Natural killer cell (primary cell): ENCODE measurements around the gene WFIKKN1. TPM values are rescaled to one million over a fixed set of nuclear protein-coding genes. Genes with fewer than 3 reads are reported as not detected.

Source experiments
- ATAC-seq, 3 donors: fragments of 150-1000 bp in 2 of 3; fragments of 200-7000 bp in 1 of 3; cut with Tn5 transposase; 1 replicate in 1 of 3; 2 replicates in 2 of 3; pipeline ENCODE4 v1.10.0; 2021; ENCODE audit warnings: mild to moderate bottlenecking in 2 of 3, moderate library complexity in 2 of 3
- DNase-seq, 2 donors: peaks; one replicate each; pipeline versions ENCODE4 v3.0.0 to v3.0.0-alpha.2; 2013 to 2021; ENCODE audit warnings: mixed read lengths in 1 of 2
- H3K27ac ChIP-seq: one replicate; pipeline ENCODE4 v1.5.1; 2013; ENCODE audit warnings: mild to moderate bottlenecking, low read length
- H3K27me3 ChIP-seq: one replicate; pipeline ENCODE4 v1.6.1; 2013; ENCODE audit warnings: low read length; ENCODE audit not compliant: control insufficient read depth, insufficient read depth
- H3K36me3 ChIP-seq: one replicate; pipeline ENCODE4 v1.6.1; 2013; ENCODE audit warnings: low read length; ENCODE audit not compliant: control insufficient read depth, insufficient read depth
- H3K4me1 ChIP-seq: one replicate; pipeline ENCODE4 v1.6.1; 2013; ENCODE audit warnings: low read length; ENCODE audit not compliant: control insufficient read depth, insufficient read depth
- H3K4me3 ChIP-seq: one replicate; pipeline ENCODE4 v1.5.1; 2013; ENCODE audit warnings: low read length
- H3K9me3 ChIP-seq: one replicate; pipeline ENCODE4 v1.6.1; 2013; ENCODE audit warnings: low read length; ENCODE audit not compliant: control insufficient read depth, insufficient read depth
- H3K27ac Mint-ChIP-seq, 2 donors: one replicate each; pipeline ENCODE4 v1.8.0; 2022; ENCODE audit warnings: mild to moderate bottlenecking in 2 of 2, mixed read lengths in 2 of 2, moderate library complexity in 1 of 2
- H3K27me3 Mint-ChIP-seq, 2 donors: one replicate each; pipeline ENCODE4 v1.8.0; 2022; ENCODE audit warnings: low read depth in 2 of 2, mixed read lengths in 2 of 2
- H3K36me3 Mint-ChIP-seq: one replicate; pipeline ENCODE4 v1.8.0; 2022; ENCODE audit warnings: mixed read lengths
- H3K4me1 Mint-ChIP-seq, 2 donors: one replicate each; pipeline ENCODE4 v1.8.0; 2022; ENCODE audit warnings: mixed read lengths in 2 of 2
- H3K4me3 Mint-ChIP-seq: one replicate; pipeline ENCODE4 v1.8.0; 2022; ENCODE audit warnings: mild to moderate bottlenecking, moderate library complexity, mixed read lengths
- H3K9me3 Mint-ChIP-seq, 2 donors: one replicate each; pipeline ENCODE4 v1.8.0; 2022; ENCODE audit warnings: mixed read lengths in 2 of 2
- CTCF ChIP-seq: fragments of 200-600 bp; IDR thresholded peaks from one replicate; pipeline ENCODE4 v1.8.0; 2022; ENCODE audit warnings: antibody characterized with exemption
- WGBS: methylation state at CpG from one replicate; pipeline ENCODE4 v1.1.7; 2013; ENCODE audit warnings: missing lambda C conversion rate; ENCODE audit not compliant: insufficient coverage; 5-methylcytosine and 5-hydroxymethylcytosine counted together
- intact Hi-C: fragments of 100-400 bp; cut with micrococcal nuclease; formaldehyde crosslinking; loops from one replicate; pipeline ENCODE4 v1.14.2; 2022
- total RNA-seq, 4 donors: library from RNA; stranded (reverse); fragments of 120-200 nt in 1 of 4; gene quantifications; one replicate each; pipeline versions ENCODE4 v1.2.3 to v1.2.4, GENCODE V29; 2013 to 2022

WFIKKN1 gene
- total RNA-seq, 3 donors from 2014 or later (not counting 1 experiment from before 2014, with no cell fraction given): 0.60 to 1.7 (median 0.75) TPM

DNA sequence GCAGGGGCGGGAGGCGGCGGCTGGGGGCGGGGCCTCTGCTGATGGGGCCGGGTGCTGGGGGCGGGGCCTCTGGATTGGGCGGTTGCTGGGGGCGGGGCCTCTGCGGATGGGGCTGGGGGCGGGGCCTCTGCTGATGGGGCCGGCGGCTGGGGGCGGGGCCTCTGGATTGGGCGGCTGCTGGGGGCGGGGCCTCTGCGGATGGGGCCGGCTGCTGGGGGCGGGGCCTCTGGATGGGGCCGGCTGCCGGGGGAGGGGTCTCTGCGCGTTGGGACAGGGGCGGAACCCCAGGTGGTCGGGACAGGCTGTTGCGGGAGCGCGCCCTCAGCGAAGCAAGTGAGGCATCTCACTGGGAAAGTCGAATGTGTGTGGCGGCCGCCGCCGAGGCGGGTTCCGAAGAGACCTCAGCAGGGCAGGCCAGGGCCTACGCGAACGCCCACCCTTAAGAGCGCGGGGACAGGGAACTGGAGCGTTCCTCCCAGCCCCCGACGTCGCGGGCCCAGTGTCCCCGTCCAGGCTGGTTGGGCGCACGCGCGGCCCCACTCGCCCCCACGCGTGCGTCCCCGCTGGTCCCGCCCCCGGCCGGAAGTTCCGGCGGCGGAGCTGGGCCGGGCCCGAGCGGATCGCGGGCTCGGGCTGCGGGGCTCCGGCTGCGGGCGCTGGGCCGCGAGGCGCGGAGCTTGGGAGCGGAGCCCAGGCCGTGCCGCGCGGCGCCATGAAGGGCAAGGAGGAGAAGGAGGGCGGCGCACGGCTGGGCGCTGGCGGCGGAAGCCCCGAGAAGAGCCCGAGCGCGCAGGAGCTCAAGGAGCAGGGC is 49.2 kb downstream of the WFIKKN1 start, which contains the start of gene STUB1:
Gene STUB1 (plus strand): TSS at position 597 of the 811 bp plus-strand sequence. CDS start 116 bp downstream, at position 713.
- H3K9me3 ChIP-seq: no peaks in the 10 kb centered on the region
- ATAC-seq (peak; percentile 66 to 87 (median 70)), DNase-seq (peak; percentile 83 to 92)
- no peaks in the 10 kb centered on the region for H3K27me3 Mint-ChIP-seq
- peak within 1 kb of the TSS; percentile 78 for H3K27ac ChIP-seq
- peaks cover 3% of the 10 kb centered on the region for H3K27me3 ChIP-seq
- peak within 1 kb of the TSS; percentile 71 for H3K4me3 ChIP-seq
- peak within 1 kb of the TSS; percentile 85 for H3K4me3 Mint-ChIP-seq
- H3K36me3 ChIP-seq: peaks cover 17% of the 10 kb centered on the region
- H3K4me1 ChIP-seq: peaks cover 60% of the 10 kb centered on the region
- WGBS: under 1% methylated on average over 89 of the region's 91 CpGs
- H3K4me1 Mint-ChIP-seq: peaks cover 0 to 34% of the 10 kb centered on the region in 2 donors
- H3K27ac Mint-ChIP-seq: peak within 1 kb of the TSS; percentile 67 to 75
- intact Hi-C loops: no loop called here
- no peaks in the 10 kb centered on the region for H3K9me3 Mint-ChIP-seq
- no peak for TF ChIP-seq CTCF
- no peaks in the 10 kb centered on the region for H3K36me3 Mint-ChIP-seq

- intact Hi-C loops: no loop called here
- H3K4me3 Mint-ChIP-seq: peak overlapping the region; percentile 85
- H3K36me3 ChIP-seq: peaks cover 17% of the 10 kb centered on the region
- ATAC-seq (no peak), DNase-seq (no peak)
- H3K27me3 ChIP-seq: no peaks in the 10 kb centered on the region
- no peaks in the 10 kb centered on the region for H3K9me3 Mint-ChIP-seq
- peaks cover 0 to 30% of the 10 kb centered on the region in 2 donors for H3K4me1 Mint-ChIP-seq
- peak overlapping the region; percentile 67 to 75 for H3K27ac Mint-ChIP-seq
- H3K36me3 Mint-ChIP-seq: no peaks in the 10 kb centered on the region
- peaks cover 62% of the 10 kb centered on the region for H3K4me1 ChIP-seq
- WGBS: under 1% methylated on average over 38 of the region's 38 CpGs
- peak overlapping the region; percentile 71 for H3K4me3 ChIP-seq
- H3K27ac ChIP-seq: peak overlapping the region; percentile 63
- TF ChIP-seq CTCF: no peak
- no peaks in the 10 kb centered on the region for H3K9me3 ChIP-seq
- no peaks in the 10 kb centered on the region for H3K27me3 Mint-ChIP-seq
Measured at GRCh38 chr16:680625-680945, 49.8 kb downstream of the WFIKKN1 start.

GRCh38 chr16:680967-681745 is 50.4 kb downstream of the WFIKKN1 start:
- intact Hi-C loops: no loop called here
- WGBS: 56% methylated on average over 44 of the region's 44 CpGs

More at GRCh38 chr16:680967-681745, 50.4 kb downstream of the WFIKKN1 start:
- Histone ChIP-seq H3K36me3 (peaks cover 17% of the 10 kb centered on the region), H3K4me3 (peak overlapping the region; percentile 71), H3K9me3 (no peaks in the 10 kb centered on the region), H3K27me3 (no peaks in the 10 kb centered on the region), H3K27ac (peak overlapping the region; percentile 63), H3K4me1 (peaks cover 65% of the 10 kb centered on the region)
- Mint-ChIP-seq H3K27ac (peak overlapping the region in 1 of 2 donors; percentile 67), H3K9me3 (no peaks in the 10 kb centered on the region), H3K4me1 (peaks cover 0 to 33% of the 10 kb centered on the region in 2 donors), H3K27me3 (no peaks in the 10 kb centered on the region), H3K4me3 (peak overlapping the region; percentile 67), H3K36me3 (no peaks in the 10 kb centered on the region)
- DNase-seq: peak in 1 of 2 donors; percentile 40
- no peak for ATAC-seq
- no peak for TF ChIP-seq CTCF
